ENCODE results near the gene URM1. TPM values are rescaled to one million over a fixed set of nuclear protein-coding genes. Genes with fewer than 3 reads are reported as not detected.

URM1 gene
- total RNA-seq, 1 donor from 2014 or later, result 56.1 TPM

GRCh38 chr9:128383007-128383753 is 12.0 kb downstream of the URM1 start:
- peak overlapping the region; percentile 45 for H3K4me3 Mint-ChIP-seq
- no peaks in the 10 kb centered on the region for H3K9me3 Mint-ChIP-seq
- TF ChIP-seq CTCF (conservative IDR thresholded peaks at IDR 0.05), result no peak
- peaks cover 8% of the 10 kb centered on the region for H3K36me3 Mint-ChIP-seq
- H3K4me1 Mint-ChIP-seq (ENCODE audit: unreplicated experiment), result peaks cover 4% of the 10 kb centered on the region
- H3K27ac Mint-ChIP-seq, result no peak overlapping the region
- H3K27me3 Mint-ChIP-seq, result no peaks in the 10 kb centered on the region
- no peak for DNase-seq (ENCODE audit: extremely low spot score, unreplicated experiment)

DNA sequence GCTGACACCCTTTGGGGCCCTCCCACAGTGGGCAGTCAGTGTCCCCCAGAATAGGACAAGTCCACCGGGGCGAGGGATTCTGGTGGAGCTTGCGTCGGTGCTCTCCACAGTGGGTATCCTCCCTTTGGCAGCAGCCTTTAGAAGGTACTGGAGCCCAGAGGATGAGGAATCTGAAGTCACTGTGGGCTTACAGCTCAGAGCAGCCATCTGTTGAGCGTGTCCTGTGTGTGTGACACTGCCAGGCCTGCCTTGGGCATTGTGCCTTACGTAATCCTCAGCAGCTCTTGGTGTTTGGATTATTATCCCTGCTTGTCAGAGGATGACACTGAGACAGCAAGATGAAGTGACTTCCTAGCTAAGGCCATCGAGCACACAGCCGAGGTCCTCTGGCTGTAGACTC is 12.6 kb downstream of the URM1 start:
- H3K36me3 Mint-ChIP-seq, result peaks cover 8% of the 10 kb centered on the region
- no peaks in the 10 kb centered on the region for H3K27me3 Mint-ChIP-seq
- no peak for TF ChIP-seq CTCF (conservative IDR thresholded peaks at IDR 0.05)
- DNase-seq (ENCODE audit: extremely low spot score, unreplicated experiment), result no peak
- no peak overlapping the region for H3K4me3 Mint-ChIP-seq
- no peak overlapping the region for H3K27ac Mint-ChIP-seq
- peaks cover 4% of the 10 kb centered on the region for H3K4me1 Mint-ChIP-seq (ENCODE audit: unreplicated experiment)
- no peaks in the 10 kb centered on the region for H3K9me3 Mint-ChIP-seq

DNA sequence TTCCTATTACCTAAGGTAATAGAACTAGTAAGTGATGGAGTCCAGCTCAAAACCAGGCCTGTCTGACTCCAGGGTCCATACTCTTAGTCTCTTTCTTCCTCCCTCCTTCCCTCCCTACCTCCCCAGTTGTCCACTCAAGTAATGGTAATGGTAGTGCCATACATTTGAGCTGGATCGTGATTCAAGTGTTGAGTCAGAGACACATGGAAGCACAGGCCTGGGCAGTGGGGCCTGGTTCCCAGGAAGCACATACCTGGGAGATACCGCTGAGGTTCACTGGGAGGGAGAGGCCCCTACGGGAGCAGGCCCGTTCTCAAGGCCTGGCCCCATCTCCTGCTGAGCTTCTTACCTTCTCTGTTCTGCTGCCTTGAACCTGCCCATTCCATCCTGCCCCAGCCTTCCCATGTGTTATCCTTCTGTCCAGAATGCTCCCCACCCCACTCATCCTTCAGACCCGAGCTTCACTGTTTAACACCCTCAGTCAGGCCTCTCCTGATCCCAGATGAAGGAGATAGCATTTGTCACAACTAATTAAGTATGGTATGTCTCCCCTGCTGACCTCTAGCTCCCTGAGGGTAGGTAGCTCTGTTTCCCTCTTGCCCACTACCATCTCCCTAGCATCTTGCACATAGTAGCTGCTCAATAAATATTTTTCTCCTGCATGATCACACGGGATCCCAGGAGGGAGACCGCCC is 13.8 kb downstream of the URM1 start:
- Mint-ChIP-seq H3K9me3 (no peaks in the 10 kb centered on the region), H3K36me3 (peaks cover 12% of the 10 kb centered on the region), H3K27me3 (no peaks in the 10 kb centered on the region), H3K4me1 (ENCODE audit: unreplicated experiment) (peaks cover 4% of the 10 kb centered on the region), H3K27ac (no peak overlapping the region), H3K4me3 (no peak overlapping the region)
- no peak for TF ChIP-seq CTCF (conservative IDR thresholded peaks at IDR 0.05)
- DNase-seq (ENCODE audit: extremely low spot score, unreplicated experiment), result no peak

DNA sequence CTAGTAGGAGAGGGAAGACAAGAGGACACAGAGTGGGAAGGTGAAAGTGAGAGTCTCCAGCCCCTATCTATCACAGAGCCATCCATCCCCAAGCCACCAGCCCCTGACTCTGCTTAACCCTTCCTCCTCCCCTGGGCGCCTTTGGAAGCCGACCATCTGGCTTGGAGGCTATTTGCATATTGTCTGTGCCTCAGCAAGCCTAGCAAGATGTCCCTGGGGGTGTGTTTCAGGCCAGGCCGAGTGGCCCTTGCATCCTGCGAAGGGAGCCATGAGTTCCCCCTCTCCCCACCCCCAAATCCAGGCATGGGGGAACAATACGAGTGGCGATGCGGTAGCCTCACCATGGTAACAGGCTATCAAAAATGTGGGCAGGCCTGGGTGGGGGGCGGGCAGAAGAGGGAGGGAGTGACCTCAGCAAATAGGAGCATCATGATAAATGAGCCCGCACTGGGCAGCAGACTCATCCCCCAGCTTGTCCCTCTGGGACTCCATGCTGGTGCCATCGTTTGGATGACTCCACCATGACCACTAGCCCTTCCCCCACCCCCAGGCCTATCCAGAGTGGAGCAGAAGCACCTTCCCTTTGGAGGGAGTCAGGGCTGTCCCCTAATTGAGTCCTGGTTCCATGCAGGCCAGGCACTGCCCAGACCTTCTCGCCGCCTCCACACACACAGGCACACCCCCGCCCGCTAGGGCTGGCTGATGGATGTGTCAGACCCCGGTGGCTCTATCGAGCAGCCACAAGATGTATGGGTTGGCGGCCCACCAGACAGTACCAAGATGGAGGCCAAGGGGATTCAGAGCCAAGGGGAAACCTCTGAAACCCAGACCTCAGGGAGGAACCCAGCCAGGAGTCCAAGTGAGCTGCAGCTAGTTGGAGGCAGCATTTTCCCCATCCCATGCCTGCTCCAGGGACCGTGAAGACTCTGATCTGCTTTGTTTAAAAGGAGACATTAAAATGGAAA is 14.6 kb downstream of the URM1 start:
- Mint-ChIP-seq H3K4me3 (no peak overlapping the region), H3K36me3 (peaks cover 12% of the 10 kb centered on the region), H3K27ac (no peak overlapping the region), H3K27me3 (peaks cover 6% of the 10 kb centered on the region), H3K4me1 (ENCODE audit: unreplicated experiment) (peaks cover 4% of the 10 kb centered on the region), H3K9me3 (no peaks in the 10 kb centered on the region)
- no peak for DNase-seq (ENCODE audit: extremely low spot score, unreplicated experiment)
- no peak for TF ChIP-seq CTCF (conservative IDR thresholded peaks at IDR 0.05)

DNA sequence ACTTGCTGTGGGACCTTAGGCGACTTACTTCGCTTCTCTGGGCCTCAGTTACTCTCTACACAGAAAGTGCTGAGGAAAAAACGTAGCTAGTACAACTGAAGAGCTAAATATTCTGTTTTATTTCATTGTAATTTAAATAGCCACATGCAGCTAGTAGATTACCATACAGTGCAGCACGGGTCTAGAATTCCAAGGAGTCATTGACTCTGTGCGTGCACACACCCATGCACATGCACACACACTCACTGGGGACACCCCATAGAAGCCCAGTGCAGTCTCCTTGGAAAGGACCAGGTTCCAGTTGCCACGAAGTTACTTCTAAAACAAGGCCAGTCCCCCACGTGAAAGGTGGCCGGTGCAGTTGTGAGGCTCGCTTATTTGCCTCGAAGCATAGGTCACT is 17.0 kb downstream of the URM1 start:
- Mint-ChIP-seq H3K27ac (no peak overlapping the region), H3K36me3 (peaks cover 16% of the 10 kb centered on the region), H3K27me3 (peaks cover 26% of the 10 kb centered on the region), H3K4me1 (ENCODE audit: unreplicated experiment) (no peaks in the 10 kb centered on the region), H3K4me3 (no peak overlapping the region), H3K9me3 (no peaks in the 10 kb centered on the region)
- TF ChIP-seq CTCF (conservative IDR thresholded peaks at IDR 0.05), result no peak
- no peak for DNase-seq (ENCODE audit: extremely low spot score, unreplicated experiment)
